ENCODE results near the gene TAF4.

Gene TAF4

GRCh38 chr20:61941721-61942405, 123.8 kb downstream of the TAF4 start:
- no peak for TF ChIP-seq CTCF (IDR thresholded peaks at IDR 0.05; ENCODE audit: control extremely low read depth, extremely low read depth, low read depth, missing control alignments)
- ChIA-PET CTCF (no interaction called here), POLR2A (no interaction called here)
- no peak for DNase-seq (ENCODE audit: extremely low spot score)

- TF ChIP-seq CTCF (IDR thresholded peaks at IDR 0.05; ENCODE audit: control extremely low read depth, extremely low read depth, low read depth, missing control alignments), result no peak
- ChIA-PET CTCF (no interaction called here), POLR2A (no interaction called here)
- DNase-seq (ENCODE audit: extremely low spot score), result no peak
Observed at GRCh38 chr20:61940976-61941720, 124.5 kb downstream of the TAF4 start.

- CTCF ChIA-PET, result no interaction called here
- POLR2A ChIA-PET, result no interaction called here
Observed at GRCh38 chr20:61940491-61940890, 125.2 kb downstream of the TAF4 start.

GRCh38 chr20:61939691-61940360, 125.9 kb downstream of the TAF4 start:
- CTCF ChIA-PET, result no interaction called here
- no peak for TF ChIP-seq CTCF (IDR thresholded peaks at IDR 0.05; ENCODE audit: control extremely low read depth, extremely low read depth, low read depth, missing control alignments)
- POLR2A ChIA-PET, result no interaction called here
- no peak for DNase-seq (ENCODE audit: extremely low spot score)

More at GRCh38 chr20:61940491-61940890, 125.2 kb downstream of the TAF4 start:
- no peak for DNase-seq (ENCODE audit: extremely low spot score)
- TF ChIP-seq CTCF (IDR thresholded peaks at IDR 0.05; ENCODE audit: control extremely low read depth, extremely low read depth, low read depth, missing control alignments), result no peak

GRCh38 chr20:61938839-61939690, 126.6 kb downstream of the TAF4 start:
- ChIA-PET POLR2A (no interaction called here), CTCF (no interaction called here)
- TF ChIP-seq CTCF (IDR thresholded peaks at IDR 0.05; ENCODE audit: control extremely low read depth, extremely low read depth, low read depth, missing control alignments), result no peak
- no peak for DNase-seq (ENCODE audit: extremely low spot score)
